SIG-M5 treated with dmso at 0.1 percent for 504 hours (cell line): ENCODE results near the gene ADARB2.

Source experiments
- DNase-seq: peaks from one replicate; lab custom pipeline; 2025; ENCODE audit not compliant: unreplicated experiment; lab: John Stamatoyannopoulos, UW

ADARB2 gene

GRCh38 chr10:1153251-1153763 is 584.0 kb downstream of the ADARB2 start:
- no peak for DNase-seq

- DNase-seq = no peak
Measured at GRCh38 chr10:1152386-1153250, 584.7 kb downstream of the ADARB2 start.

GRCh38 chr10:1151076-1152033 is 586.0 kb downstream of the ADARB2 start:
- DNase-seq = no peak

GRCh38 chr10:1150638-1150955 is 586.7 kb downstream of the ADARB2 start:
- no peak for DNase-seq

GRCh38 chr10:1149793-1150637 is 587.3 kb downstream of the ADARB2 start:
- no peak for DNase-seq

GRCh38 chr10:1148855-1149605 is 588.3 kb downstream of the ADARB2 start:
- no peak for DNase-seq

- no peak for DNase-seq
Measured at GRCh38 chr10:1147810-1148209, 589.5 kb downstream of the ADARB2 start.

GRCh38 chr10:1142596-1142995 is 594.7 kb downstream of the ADARB2 start:
- no peak for DNase-seq

DNA sequence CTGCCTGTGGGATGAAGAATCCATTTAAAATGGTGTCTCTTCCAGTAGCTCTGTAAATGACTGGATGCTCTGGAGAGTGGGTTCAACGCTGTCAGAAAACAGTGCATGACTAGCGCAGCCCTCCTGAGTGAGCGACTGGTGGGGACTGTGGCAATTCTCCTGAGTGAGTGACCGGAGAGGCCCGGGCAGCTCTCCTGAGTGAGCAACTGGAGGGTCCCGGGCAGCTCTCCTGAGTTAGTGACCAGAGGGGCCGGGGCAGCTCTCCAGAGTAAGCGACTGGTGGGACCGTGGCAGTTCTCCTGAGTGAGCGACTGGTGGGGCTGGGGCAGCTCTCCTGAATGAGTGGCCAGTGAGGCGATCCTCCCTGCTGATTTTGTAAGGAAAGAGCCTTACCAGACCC is 595.6 kb downstream of the ADARB2 start:
- no peak for DNase-seq

DNA sequence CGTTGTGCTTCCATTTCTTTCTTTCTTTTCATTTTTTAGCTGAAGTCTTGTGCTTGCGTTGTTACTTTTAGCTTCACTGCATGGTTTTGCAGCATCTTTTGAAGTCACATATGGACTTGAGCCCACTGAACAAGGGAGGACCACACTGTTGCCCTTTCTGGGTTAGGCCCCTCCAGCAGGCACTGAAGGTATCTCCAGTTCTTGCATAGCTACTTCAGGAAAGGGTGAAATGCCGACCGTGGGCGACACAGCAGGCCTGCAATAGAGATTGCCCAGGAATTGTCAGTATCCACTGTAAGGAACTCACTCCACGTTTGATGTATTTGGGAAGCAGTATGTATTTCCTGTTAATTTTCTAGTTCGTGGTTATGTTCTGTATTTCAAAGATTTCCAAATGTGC is 596.1 kb downstream of the ADARB2 start:
- no peak for DNase-seq

DNA sequence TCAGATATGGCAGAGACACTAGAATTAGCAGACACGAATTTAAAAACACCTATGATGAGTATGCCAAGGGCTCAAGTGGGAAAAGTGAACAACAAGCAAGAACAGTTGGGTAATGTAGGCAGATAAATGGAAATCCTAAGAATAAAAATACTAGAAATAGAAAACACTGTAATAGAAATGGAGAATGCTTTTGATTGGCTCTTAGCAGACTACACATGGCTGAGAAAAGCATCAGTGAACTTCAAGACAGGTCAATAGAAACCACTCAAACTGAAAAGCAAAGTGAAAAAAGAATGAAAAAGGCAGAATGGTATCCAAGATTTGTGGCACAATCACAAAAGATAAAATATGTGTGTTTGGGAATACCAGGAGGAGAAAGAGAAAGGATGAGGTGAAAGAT is 598.8 kb downstream of the ADARB2 start:
- DNase-seq = no peak

DNA sequence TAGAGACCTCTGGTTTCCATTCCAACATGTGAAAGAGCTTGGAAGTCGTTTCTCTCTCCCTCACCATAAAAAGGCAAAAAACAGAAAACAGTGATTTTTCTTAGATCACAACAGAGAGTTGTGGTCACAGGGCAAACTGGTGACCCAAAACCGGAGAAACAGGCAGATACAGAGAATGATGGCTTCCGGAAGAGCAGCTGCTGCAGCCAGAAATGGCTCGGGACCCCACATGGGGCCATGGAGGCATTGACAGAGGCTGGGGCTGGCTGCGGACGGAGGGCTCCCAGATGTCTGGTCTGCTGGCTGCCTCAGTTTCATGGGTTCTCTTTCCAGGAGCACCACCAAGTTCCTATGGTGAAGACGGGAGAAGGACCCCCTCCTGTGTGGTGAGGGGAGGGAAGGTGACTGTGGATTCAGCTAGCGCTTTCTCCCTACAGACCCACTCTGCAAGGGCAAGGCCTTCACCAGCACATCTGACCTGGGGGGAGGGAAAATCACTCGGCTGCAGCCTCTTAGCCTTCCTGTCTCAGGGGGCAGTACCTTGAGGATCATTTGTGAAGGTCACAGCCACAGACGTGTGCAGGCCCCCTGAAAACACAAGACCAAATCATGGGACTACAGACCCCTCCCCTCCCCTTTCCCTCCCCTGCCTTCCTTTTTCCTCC is 599.7 kb downstream of the ADARB2 start:
- DNase-seq = no peak

- no peak for DNase-seq
Measured at GRCh38 chr10:1136268-1136667, 601.1 kb downstream of the ADARB2 start.

DNA sequence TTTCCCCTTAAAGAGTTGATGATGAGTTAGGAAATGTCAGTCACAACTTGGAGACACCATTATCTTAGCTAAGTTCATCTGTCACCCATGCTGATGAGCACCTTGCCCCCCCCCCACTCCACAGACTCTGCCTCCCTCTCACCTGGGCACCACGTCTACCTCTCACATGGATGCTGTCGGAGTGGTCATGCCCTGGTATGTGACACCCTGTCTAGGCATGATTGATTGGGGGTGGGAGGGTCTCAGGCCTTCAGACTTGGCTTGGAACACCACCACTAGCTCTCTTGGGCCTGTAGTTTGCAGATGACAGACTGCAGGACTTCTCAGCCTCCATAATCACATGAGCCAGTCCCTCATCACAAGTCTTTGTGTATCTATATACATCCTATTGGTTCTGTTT is 603.2 kb downstream of the ADARB2 start:
- DNase-seq = no peak

- DNase-seq = no peak
Measured at GRCh38 chr10:1133495-1134045, 603.8 kb downstream of the ADARB2 start.

GRCh38 chr10:1132584-1132983 is 604.7 kb downstream of the ADARB2 start:
- no peak for DNase-seq

DNA sequence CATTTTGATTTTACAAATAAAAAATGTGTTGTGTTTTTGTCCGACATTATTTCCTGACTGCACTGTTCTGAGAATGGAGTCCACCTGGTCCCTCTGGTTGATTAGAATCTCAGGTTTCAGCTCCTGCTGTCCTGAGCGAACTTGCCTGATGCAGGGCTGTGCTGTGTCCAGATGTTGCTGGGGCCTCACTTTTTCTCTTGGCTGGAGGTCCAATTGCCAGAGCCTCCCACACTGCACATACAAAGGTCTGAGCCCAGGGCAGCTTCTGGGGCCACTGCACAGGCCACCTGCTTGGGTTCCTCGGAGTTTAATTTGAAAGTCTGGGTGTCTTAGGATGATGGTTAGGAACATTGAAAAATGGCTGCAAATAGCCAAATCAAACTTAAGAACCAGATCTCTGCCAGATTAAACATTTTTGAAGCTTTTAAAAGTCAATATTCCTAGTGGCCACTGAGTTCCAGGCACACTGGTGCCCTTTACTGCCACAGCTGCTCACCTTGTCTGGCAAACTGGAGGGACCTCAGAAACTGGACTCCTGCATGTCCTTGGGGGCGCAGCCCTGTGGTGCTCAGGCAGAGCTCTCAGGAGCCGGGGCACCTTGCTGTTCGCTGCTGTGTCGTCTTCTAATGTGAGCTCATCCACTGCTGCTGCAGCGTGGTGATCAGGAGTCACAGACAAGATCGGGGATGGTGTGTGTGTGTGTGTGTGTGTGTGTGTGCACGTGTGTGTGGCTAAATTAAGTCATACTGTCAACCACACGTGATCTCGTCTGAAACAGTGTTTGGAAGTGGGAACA is 606.1 kb downstream of the ADARB2 start:
- no peak for DNase-seq

GRCh38 chr10:1130226-1130625 is 607.1 kb downstream of the ADARB2 start:
- DNase-seq = no peak

GRCh38 chr10:1128649-1129048 is 608.7 kb downstream of the ADARB2 start:
- no peak for DNase-seq
